AG09319 (cell line): Measurements from ENCODE around the gene VWA1.
A peak's percentile ranks its signal among the peaks of the same experiment; 100 is the strongest.
"Not testable (repeated sequence)": the region's sequence is repeated elsewhere in the genome, so short reads cannot be mapped to it uniquely, and the experiment has no call there.

Experiments
- DNase-seq: peaks from one replicate; pipeline ENCODE4 v3.0.0-alpha.2; 2010; ENCODE audit warnings: low read depth; ENCODE audit errors: extremely low read depth
- TF ChIP-seq, protein P1 (sequence below): IDR thresholded peaks from 2 replicates; pipeline ENCODE4 v1.5.1; 2011; ENCODE audit warnings: low read depth, mild to moderate bottlenecking, inconsistent platforms, low read length, moderate library complexity

Gene VWA1

DNA sequence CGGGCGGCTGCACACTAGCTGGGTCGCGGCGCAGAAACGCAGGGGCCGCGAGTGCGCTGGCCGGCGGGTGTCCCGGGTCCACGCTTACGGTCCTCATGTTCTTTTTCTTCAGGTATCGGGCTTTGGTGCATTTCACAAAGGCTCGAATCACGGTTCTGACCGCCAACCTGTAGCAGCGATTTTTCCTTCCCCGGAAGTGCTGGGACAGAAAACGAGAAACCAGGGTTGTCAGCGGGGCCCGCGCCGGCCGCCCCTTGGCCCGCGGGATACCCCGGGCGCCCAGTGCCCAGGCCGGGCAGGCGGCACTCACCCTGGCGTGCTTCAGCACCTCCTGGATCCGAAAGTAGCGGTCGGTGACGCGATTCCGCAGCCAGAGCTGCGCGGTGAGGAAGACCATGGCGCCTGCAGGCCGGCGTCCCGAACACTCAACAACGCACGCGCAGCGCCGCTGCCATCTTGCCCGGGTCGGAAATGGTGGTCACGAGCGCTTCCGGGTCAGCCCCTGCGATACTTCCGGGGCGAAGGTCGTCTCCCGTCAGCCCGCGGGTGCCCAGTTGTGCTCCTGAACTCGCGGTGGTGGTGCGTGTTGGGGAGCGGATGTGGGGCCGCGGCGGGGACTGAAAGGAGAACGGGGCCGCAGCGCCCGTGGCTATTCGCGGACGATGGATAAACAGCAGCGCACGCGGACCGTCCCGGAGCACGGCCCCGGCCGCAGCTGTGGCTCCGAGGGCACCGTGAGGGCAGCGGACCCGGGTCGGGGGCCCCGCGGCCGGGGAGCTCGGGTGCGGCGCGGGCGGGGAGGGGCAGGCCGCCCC is 28.5 kb upstream of the VWA1 start, which contains the start of gene MRPL20:
Gene MRPL20 (minus strand): TSS at position 473 of the 815 bp plus-strand sequence. CDS start 76 bp downstream, at position 397.
- TF ChIP-seq, protein P1, sequence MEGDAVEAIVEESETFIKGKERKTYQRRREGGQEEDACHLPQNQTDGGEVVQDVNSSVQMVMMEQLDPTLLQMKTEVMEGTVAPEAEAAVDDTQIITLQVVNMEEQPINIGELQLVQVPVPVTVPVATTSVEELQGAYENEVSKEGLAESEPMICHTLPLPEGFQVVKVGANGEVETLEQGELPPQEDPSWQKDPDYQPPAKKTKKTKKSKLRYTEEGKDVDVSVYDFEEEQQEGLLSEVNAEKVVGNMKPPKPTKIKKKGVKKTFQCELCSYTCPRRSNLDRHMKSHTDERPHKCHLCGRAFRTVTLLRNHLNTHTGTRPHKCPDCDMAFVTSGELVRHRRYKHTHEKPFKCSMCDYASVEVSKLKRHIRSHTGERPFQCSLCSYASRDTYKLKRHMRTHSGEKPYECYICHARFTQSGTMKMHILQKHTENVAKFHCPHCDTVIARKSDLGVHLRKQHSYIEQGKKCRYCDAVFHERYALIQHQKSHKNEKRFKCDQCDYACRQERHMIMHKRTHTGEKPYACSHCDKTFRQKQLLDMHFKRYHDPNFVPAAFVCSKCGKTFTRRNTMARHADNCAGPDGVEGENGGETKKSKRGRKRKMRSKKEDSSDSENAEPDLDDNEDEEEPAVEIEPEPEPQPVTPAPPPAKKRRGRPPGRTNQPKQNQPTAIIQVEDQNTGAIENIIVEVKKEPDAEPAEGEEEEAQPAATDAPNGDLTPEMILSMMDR, result no peak
- DNase-seq, result peak; percentile 58

- TF ChIP-seq, protein P1, result no peak
- DNase-seq, result no peak
Measured at GRCh38 chr1:1407636-1408318, 27.7 kb upstream of the VWA1 start.

GRCh38 chr1:1410238-1410637 is 25.3 kb upstream of the VWA1 start:
- not testable (repeated sequence) for DNase-seq

DNA sequence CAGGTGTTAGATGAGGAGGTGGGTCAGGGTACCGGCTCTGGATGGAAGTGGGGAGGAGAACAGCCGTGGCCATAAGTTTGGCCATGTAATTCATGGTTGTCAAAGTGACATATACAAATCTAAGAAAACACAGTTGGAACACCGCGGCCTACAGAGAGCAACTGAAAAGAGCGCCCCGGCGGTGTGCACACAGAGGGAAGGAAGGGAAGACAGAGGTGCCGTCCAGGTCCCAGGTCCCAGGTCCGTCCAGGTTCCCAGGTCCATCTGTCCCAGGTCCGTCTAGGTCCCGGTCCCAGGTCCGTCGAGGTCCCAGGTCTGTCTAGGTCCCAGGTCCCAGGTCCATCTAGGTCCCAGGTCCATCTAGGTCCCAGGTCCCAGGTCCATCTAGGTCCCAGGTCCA is 23.9 kb upstream of the VWA1 start:
- TF ChIP-seq, protein P1, result no peak
- no peak for DNase-seq

DNA sequence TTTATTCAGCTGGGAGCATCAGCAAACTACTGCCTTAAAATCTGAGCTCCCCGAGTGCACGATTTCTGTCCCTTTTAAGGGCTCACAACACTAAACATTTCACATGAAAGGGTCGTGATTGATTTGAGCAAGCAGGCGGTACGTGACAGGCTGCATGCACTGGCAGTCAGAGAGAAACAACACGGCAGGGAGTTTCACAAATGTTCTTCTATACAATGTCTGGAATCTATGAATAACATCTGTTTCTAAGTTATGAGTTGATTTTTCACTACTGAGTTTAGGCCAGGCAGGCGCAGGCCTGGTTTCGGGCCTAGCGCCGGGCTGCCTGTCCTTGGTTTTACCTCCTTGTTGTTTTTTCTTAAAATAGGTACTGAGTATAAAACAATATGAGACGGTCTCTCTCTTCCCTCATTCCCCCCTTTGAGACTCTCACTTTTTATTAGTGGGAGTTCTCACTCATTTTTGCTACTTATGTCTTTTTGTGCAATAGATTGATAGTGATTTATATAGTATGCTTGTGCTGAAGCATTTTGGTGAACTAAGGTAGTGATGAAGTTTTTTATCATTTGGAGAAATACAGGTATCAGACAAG is 23.1 kb upstream of the VWA1 start:
- DNase-seq, result not testable (repeated sequence)

DNA sequence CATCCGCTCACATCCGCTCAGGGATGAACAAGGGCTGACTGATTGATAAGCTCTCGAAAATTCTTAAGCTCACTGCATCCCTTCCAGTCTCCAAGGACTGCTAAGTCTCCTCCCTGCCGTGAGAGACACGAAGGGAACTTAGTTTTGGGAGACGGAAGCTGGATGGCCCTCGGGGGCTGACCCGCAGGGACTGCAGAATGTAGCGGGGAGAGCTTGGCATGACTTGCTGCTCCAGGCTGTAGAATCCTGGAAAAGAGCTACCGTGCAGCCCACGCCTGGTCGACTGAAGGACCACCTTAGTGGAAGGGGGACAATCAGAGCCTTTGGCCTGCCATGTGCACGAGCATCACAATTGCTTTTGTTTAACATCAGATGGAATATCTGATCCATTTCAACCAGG is 19.7 kb upstream of the VWA1 start:
- DNase-seq, result no peak
- TF ChIP-seq, protein P1, result no peak

DNA sequence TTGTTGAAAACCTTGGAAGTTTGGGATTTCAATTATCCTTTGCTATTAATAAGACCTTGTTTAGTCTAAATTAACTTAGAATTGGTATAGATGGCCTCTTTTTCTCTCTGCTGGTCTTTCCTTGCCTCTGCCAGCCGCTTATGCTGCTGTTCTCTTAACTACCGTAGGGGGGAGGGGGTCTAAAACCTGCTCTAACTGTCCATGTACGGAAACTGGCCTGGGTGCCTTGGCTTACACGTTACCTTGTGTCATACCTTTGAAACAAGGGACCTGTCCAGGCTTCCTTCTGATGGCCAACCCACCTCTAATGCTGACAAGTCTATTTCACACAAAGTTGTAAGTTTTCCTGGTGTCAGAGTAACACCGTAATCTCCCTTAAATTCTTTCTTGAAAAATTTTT is 18.1 kb upstream of the VWA1 start:
- not testable (repeated sequence) for DNase-seq

GRCh38 chr1:1417825-1418463 is 17.5 kb upstream of the VWA1 start:
- not testable (repeated sequence) for DNase-seq
